Testis (tissue), 2 donors: ENCODE results near the gene RALGPS1.

Experiments used
- CTCF ChIP-seq, 3 experiments: fragments of 450-650 bp in 2 of 3; fragments of 200-600 bp in 1 of 3; sonication (generic) in 1 of 3; IDR thresholded peaks; one replicate each; pipeline ENCODE4 v1.5.1; 2016 to 2019; ENCODE audit warnings: antibody characterized with exemption in 3 of 3, mild to moderate bottlenecking in 2 of 3, moderate library complexity in 1 of 3
- POLR2A ChIP-seq: fragments of 450-650 bp; IDR thresholded peaks from one replicate; pipeline ENCODE4 v1.6.1; 2017; ENCODE audit warnings: antibody characterized with exemption, mild to moderate bottlenecking, moderate library complexity

DNA sequence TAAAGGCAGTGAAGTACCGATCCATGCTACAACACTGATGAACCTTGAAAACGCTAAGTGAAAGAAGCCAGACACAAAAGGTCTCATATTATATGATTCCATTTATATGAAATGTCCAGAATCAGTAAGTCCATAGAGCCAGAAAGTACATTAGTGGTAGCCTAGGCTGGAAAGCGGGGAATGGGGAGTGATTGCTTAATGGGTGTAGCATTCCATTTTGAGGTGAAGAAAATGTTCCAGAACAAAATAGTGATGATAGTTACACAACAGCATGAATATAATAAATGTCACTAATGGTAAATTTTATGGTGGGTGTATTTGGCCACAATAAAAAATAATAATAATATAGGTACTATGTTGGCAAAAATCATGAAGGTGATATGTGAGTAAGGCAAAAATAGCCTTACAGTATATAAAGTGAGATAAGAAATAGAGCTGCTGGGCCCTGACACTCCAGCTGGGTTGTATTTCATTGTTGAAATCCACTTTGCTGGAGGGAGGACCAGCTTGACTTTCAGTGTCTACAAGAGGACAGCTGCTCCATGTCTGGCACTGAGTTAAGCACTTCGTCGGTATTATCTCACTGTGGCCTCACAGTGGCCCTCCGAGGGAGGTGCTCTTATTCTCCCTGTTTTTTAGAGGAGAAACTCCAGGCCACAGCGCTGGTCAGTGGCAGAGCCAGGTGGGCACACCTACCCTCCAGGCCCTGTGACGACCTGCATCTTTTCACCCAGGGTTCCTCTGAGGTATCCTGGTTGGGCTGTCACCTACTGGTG is 230.3 kb downstream of the RALGPS1 start:
- TF ChIP-seq CTCF (IDR thresholded peaks at IDR 0.05) (no peak), POLR2A (no peak)
